Panc1 (cell line): ENCODE data around the gene GRK3. TPM values are rescaled to one million over a fixed set of nuclear protein-coding genes. Genes with fewer than 3 reads are reported as not detected.

Source experiments
- ATAC-seq: fragments of 200-7000 bp; cut with Tn5 transposase; 2 replicates; pipeline ENCODE4 v1.9.1; 2020; ENCODE audit warnings: mild to moderate bottlenecking, moderate library complexity
- BruUV-seq: library from RNA; stranded (reverse); fragments of 400-500 nt; replicated peaks from 2 replicates; lab custom pipeline; 2021; lab: Mats Ljungman, UMichigan
- CTCF ChIA-PET: fragments of 300-600 bp; sonication (Branson Sonifier 250); formaldehyde crosslinking; loops from one replicate; lab custom pipeline; 2022; ENCODE audit warnings: antibody characterized with exemption; lab: Charles Lee
- POLR2A ChIA-PET: fragments of 300-600 bp; sonication (Branson Sonifier 250); formaldehyde crosslinking; loops from one replicate; lab custom pipeline; 2022; ENCODE audit warnings: antibody characterized with exemption; lab: Charles Lee
- DNase-seq: peaks from one replicate; pipeline ENCODE4 v3.0.0-alpha.2; 2010; ENCODE audit warnings: low read depth, low spot score
- H3K27ac ChIP-seq: 2 replicates; pipeline ENCODE4 v1.5.1; 2011; ENCODE audit warnings: mild to moderate bottlenecking, low read length, inconsistent platforms
- H3K27me3 ChIP-seq: fragments of 200-500 bp; sonication (Bioruptor generic); 2 replicates; pipeline ENCODE4 v1.6.0; 2014; ENCODE audit warnings: low read length, inconsistent platforms; ENCODE audit not compliant: control insufficient read depth, insufficient read depth
- H3K36me3 ChIP-seq: fragments of 200-500 bp; sonication (Bioruptor generic); 2 replicates; pipeline ENCODE4 v1.5.1; 2014; ENCODE audit warnings: inconsistent platforms, mild to moderate bottlenecking, low read length, moderate library complexity; ENCODE audit not compliant: control insufficient read depth, insufficient read depth
- H3K4me1 ChIP-seq: 2 replicates; pipeline ENCODE4 v1.5.1; 2011; ENCODE audit warnings: inconsistent platforms, mild to moderate bottlenecking, low read length, moderate library complexity; ENCODE audit not compliant: control insufficient read depth, insufficient read depth
- H3K4me3 ChIP-seq, 2 experiments: 2 replicates each; pipeline ENCODE4 v1.5.1; 2011 to 2012; ENCODE audit warnings: low read depth in 2 of 2, low read length in 2 of 2, mild to moderate bottlenecking in 2 of 2, inconsistent platforms in 1 of 2, moderate library complexity in 1 of 2
- H3K9me3 ChIP-seq: fragments of 200-500 bp; sonication (Bioruptor generic); 2 replicates; pipeline ENCODE4 v1.5.1; 2014; ENCODE audit warnings: low read depth, mild to moderate bottlenecking, inconsistent platforms, low read length, moderate library complexity; ENCODE audit not compliant: control insufficient read depth, insufficient read depth
- POLR2AphosphoS5 ChIP-seq: IDR thresholded peaks from 2 replicates; pipeline ENCODE4 v1.6.1; 2012; ENCODE audit warnings: mild to moderate bottlenecking, low read depth, low read length, moderate library complexity
- SIN3A ChIP-seq: IDR thresholded peaks from 2 replicates; pipeline ENCODE4 v1.6.1; 2012; ENCODE audit warnings: low read depth, mild to moderate bottlenecking, low read length, moderate library complexity, borderline replicate concordance; ENCODE audit not compliant: insufficient read depth
- TCF7L2 ChIP-seq: IDR thresholded peaks from 2 replicates; pipeline ENCODE4 v1.6.1; 2011; ENCODE audit warnings: mild to moderate bottlenecking, low read depth, low read length, inconsistent platforms
- in situ Hi-C: cut with HindIII; loops from 2 replicates; pipeline ENCODE4 v1.10.0; 2016; ENCODE audit warnings: low sequenced_read_pairs, low pct_unique_long_range_greater_than_20kb
- intact Hi-C: fragments of 100-400 bp; cut with micrococcal nuclease; formaldehyde crosslinking; loops from one replicate; pipeline ENCODE4 v1.10.0; 2022; ENCODE audit not compliant: unreplicated experiment
- total RNA-seq: library from RNA; stranded (reverse); gene quantifications from one replicate; pipeline ENCODE4 v1.2.1, GENCODE V29; 2021; ENCODE audit not compliant: unreplicated experiment
- TF ChIP-seq, protein P1 (sequence below): fragments of 450-650 bp; IDR thresholded peaks from 2 replicates; pipeline ENCODE4 v1.5.1; 2017; ENCODE audit warnings: mild to moderate bottlenecking
- TF ChIP-seq, protein P2 (sequence below), 2 experiments: IDR thresholded peaks; 2 replicates each; pipeline ENCODE4 v1.6.1; 2011 to 2012; ENCODE audit warnings: low read depth in 2 of 2, control low read depth in 1 of 2, low read length in 1 of 2, mild to moderate bottlenecking in 1 of 2, moderate library complexity in 1 of 2; ENCODE audit not compliant: insufficient read depth in 1 of 2

GRK3 gene
- total RNA-seq, 1 experiment from 2014 or later = 12.0 TPM

DNA sequence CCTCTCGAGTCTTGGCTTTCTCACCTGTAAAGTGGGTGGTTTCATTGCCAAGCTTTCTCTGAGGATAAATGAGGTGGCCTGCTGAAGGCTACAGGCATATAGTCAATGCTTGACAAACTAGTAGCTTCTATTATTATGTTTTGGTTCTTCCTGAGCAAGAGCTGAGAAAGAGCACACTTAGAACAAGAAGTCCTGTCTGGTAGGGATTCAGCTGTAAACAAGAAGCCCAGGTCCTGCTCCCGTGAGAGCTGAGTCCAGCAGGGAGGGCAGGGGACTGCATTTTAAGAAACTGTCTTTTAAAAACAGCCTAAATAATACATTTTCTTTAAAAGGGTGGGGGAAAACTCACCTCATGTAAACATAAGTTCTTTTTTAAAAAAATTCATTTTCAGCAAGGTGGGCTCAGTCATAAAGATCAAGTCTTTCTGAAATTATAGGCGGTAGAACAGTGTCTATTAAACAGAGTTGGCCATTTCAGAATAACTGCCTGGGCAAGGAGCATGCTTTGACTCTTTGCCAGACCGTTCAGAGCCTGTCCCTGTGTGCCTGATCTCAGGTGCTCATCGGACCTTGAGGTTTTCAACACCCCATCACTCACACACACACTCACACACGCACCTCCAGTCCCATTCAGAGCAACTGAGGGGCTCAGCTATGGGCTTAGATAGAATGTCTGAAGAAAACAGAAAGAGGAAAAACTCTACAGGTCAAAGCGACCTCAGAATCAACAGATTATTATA lies 148.4 kb downstream of the GRK3 start:
- CTCF ChIA-PET = no interaction called here

DNA sequence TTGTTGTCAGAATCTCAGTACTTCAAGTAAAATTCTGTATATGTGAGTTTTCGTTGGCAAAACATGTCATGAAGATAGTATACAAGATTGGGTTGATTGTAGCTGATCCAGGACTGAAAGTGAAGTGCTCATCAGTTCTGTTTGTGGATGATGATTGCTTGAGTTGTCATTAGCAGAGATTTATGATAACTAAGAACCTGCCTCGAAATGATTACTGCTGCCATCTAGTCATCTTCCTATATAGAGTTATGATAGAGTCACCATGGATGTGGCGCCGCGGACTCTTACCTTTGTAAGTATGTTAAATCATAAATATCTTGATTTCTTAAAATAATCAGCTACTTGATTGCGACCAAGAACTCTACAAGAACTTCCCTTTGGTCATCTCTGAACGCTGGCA lies 149.6 kb downstream of the GRK3 start:
- DNase-seq (no peak), ATAC-seq (no peak)
- Histone ChIP-seq H3K27ac (no peak overlapping the region), H3K4me1 (no peaks in the 10 kb centered on the region), H3K27me3 (no peaks in the 10 kb centered on the region), H3K36me3 (no peaks in the 10 kb centered on the region; the same call in 1 of the 2 replicates), H3K4me3 (no peak overlapping the region), H3K9me3 (no peaks in the 10 kb centered on the region)
- ChIA-PET POLR2A (no interaction called here), CTCF (no interaction called here)
- no TSS peak for BruUV-seq
- intact Hi-C loops = no loop called here
- TF ChIP-seq, protein P1, sequence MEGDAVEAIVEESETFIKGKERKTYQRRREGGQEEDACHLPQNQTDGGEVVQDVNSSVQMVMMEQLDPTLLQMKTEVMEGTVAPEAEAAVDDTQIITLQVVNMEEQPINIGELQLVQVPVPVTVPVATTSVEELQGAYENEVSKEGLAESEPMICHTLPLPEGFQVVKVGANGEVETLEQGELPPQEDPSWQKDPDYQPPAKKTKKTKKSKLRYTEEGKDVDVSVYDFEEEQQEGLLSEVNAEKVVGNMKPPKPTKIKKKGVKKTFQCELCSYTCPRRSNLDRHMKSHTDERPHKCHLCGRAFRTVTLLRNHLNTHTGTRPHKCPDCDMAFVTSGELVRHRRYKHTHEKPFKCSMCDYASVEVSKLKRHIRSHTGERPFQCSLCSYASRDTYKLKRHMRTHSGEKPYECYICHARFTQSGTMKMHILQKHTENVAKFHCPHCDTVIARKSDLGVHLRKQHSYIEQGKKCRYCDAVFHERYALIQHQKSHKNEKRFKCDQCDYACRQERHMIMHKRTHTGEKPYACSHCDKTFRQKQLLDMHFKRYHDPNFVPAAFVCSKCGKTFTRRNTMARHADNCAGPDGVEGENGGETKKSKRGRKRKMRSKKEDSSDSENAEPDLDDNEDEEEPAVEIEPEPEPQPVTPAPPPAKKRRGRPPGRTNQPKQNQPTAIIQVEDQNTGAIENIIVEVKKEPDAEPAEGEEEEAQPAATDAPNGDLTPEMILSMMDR = no peak
- TF ChIP-seq POLR2AphosphoS5 = no peak
- TF ChIP-seq, protein P2, sequence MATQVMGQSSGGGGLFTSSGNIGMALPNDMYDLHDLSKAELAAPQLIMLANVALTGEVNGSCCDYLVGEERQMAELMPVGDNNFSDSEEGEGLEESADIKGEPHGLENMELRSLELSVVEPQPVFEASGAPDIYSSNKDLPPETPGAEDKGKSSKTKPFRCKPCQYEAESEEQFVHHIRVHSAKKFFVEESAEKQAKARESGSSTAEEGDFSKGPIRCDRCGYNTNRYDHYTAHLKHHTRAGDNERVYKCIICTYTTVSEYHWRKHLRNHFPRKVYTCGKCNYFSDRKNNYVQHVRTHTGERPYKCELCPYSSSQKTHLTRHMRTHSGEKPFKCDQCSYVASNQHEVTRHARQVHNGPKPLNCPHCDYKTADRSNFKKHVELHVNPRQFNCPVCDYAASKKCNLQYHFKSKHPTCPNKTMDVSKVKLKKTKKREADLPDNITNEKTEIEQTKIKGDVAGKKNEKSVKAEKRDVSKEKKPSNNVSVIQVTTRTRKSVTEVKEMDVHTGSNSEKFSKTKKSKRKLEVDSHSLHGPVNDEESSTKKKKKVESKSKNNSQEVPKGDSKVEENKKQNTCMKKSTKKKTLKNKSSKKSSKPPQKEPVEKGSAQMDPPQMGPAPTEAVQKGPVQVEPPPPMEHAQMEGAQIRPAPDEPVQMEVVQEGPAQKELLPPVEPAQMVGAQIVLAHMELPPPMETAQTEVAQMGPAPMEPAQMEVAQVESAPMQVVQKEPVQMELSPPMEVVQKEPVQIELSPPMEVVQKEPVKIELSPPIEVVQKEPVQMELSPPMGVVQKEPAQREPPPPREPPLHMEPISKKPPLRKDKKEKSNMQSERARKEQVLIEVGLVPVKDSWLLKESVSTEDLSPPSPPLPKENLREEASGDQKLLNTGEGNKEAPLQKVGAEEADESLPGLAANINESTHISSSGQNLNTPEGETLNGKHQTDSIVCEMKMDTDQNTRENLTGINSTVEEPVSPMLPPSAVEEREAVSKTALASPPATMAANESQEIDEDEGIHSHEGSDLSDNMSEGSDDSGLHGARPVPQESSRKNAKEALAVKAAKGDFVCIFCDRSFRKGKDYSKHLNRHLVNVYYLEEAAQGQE (IDR thresholded peaks at IDR 0.05; ENCODE audit: insufficient read depth in 1 of 2, low read depth in 2 of 2, low read length in 1 of 2) = no peak
- TF ChIP-seq TCF7L2 = no peak
- no peak for TF ChIP-seq SIN3A
- in situ Hi-C loops = no loop called here

More for the DNA sequence above, 148.4 kb downstream of the GRK3 start:
- intact Hi-C loops (no loop called here), in situ Hi-C loops (no loop called here)
- Histone ChIP-seq H3K36me3 (no peaks in the 10 kb centered on the region; the same call in 1 of the 2 replicates), H3K9me3 (no peaks in the 10 kb centered on the region), H3K27ac (no peak overlapping the region), H3K4me3 (no peak overlapping the region), H3K27me3 (no peaks in the 10 kb centered on the region), H3K4me1 (no peaks in the 10 kb centered on the region)
- TF ChIP-seq TCF7L2 = no peak
- TF ChIP-seq SIN3A = no peak
- no peak for TF ChIP-seq POLR2AphosphoS5
- TF ChIP-seq, protein P2 (IDR thresholded peaks at IDR 0.05; ENCODE audit: insufficient read depth in 1 of 2, low read depth in 2 of 2, low read length in 1 of 2) = no peak
- no TSS peak for BruUV-seq
- no peak for ATAC-seq
- POLR2A ChIA-PET = no interaction called here
- DNase-seq = no peak
